CD4-positive, alpha-beta T cell (primary cell): ENCODE data around the gene SPIRE2. TPM values are rescaled to one million over a fixed set of nuclear protein-coding genes. Genes with fewer than 3 reads are reported as not detected.

Experiments used
- ATAC-seq: fragments of 200-7000 bp; cut with Tn5 transposase; one replicate; pipeline ENCODE4 v1.10.0; 2022; ENCODE audit warnings: mild to moderate bottlenecking; ENCODE audit not compliant: poor library complexity
- CTCF ChIA-PET: fragments of 350-600 bp; sonication (Branson Sonifier 250); formaldehyde crosslinking; loops from one replicate; lab custom pipeline; 2021; ENCODE audit warnings: antibody characterized with exemption, inconsistent platforms; lab: Charles Lee
- POLR2A ChIA-PET: fragments of 350-600 bp; sonication (Branson Sonifier 250); formaldehyde crosslinking; loops from one replicate; lab custom pipeline; 2021; ENCODE audit warnings: antibody characterized with exemption, inconsistent platforms; lab: Charles Lee
- DNase-seq, 14 experiments: peaks; one replicate each; pipeline ENCODE4 v3.0.0-alpha.2; 2013 to 2020; ENCODE audit warnings: mixed read lengths in 2 of 14
- H3K27ac ChIP-seq, 2 donors: one replicate each; pipeline versions ENCODE4 v1.5.1 to v1.7.0; 2013; ENCODE audit warnings: low read length in 2 of 2, low read depth in 1 of 2, mild to moderate bottlenecking in 1 of 2
- H3K27me3 ChIP-seq, 2 experiments: 1 replicate in 1 of 2; 2 replicates in 1 of 2; pipeline versions ENCODE4 v1.6.1 to v1.7.0; 2013; ENCODE audit warnings: low read length in 2 of 2, control low read depth in 1 of 2, mild to moderate bottlenecking in 1 of 2, moderate library complexity in 1 of 2; ENCODE audit not compliant: insufficient read depth in 2 of 2, control insufficient read depth in 1 of 2
- H3K36me3 ChIP-seq: one replicate; pipeline ENCODE4 v1.6.1; 2013; ENCODE audit warnings: low read length, control low read depth; ENCODE audit not compliant: insufficient read depth
- H3K4me1 ChIP-seq: one replicate; pipeline ENCODE4 v1.6.1; 2013; ENCODE audit warnings: low read length, control low read depth; ENCODE audit not compliant: insufficient read depth
- H3K4me3 ChIP-seq: one replicate; pipeline ENCODE4 v1.5.1; 2013; ENCODE audit warnings: mild to moderate bottlenecking, low read length, moderate library complexity
- H3K9me3 ChIP-seq, 2 experiments: 1 replicate in 1 of 2; 2 replicates in 1 of 2; pipeline versions ENCODE4 v1.6.1 to v1.7.0; 2013; ENCODE audit warnings: low read length in 2 of 2, mild to moderate bottlenecking in 2 of 2, control low read depth in 1 of 2, moderate library complexity in 1 of 2; ENCODE audit not compliant: control insufficient read depth in 1 of 2, insufficient read depth in 1 of 2
- H3K27ac Mint-ChIP-seq: one replicate; pipeline ENCODE4 v1.8.0; 2020; ENCODE audit warnings: mixed read lengths
- H3K27me3 Mint-ChIP-seq: one replicate; pipeline ENCODE4 v1.8.0; 2021; ENCODE audit warnings: mixed read lengths
- H3K36me3 Mint-ChIP-seq: one replicate; pipeline ENCODE4 v1.8.0; 2021; ENCODE audit warnings: low read depth, mixed read lengths
- H3K4me1 Mint-ChIP-seq: one replicate; pipeline ENCODE4 v1.8.0; 2021; ENCODE audit warnings: low read depth, mixed read lengths
- H3K4me3 Mint-ChIP-seq: one replicate; pipeline ENCODE4 v1.8.0; 2020; ENCODE audit warnings: mild to moderate bottlenecking, mixed read lengths
- H3K9me3 Mint-ChIP-seq: one replicate; pipeline ENCODE4 v1.8.0; 2020; ENCODE audit warnings: mixed read lengths
- intact Hi-C, 2 experiments: fragments of 100-400 bp; cut with DNase I in 1 of 2; cut with micrococcal nuclease in 1 of 2; formaldehyde crosslinking; loops; one replicate each; pipeline versions ENCODE4 v1.15.1 to v1.9.0; 2023 to 2025; cut with DNase I, micrococcal nuclease
- total RNA-seq, 174 experiments: library from RNA in 2 of 174; stranded (reverse) in 2 of 174; gene quantifications; one replicate each; pipeline ENCODE4 v1.2.3 and lab custom pipeline; 2021 to 2026
- TF ChIP-seq, protein P1 (sequence below): fragments of 200-600 bp; IDR thresholded peaks from one replicate; pipeline ENCODE4 v1.8.0; 2022; ENCODE audit warnings: antibody characterized with exemption, mild to moderate bottlenecking

SPIRE2 gene
- total RNA-seq, 2 experiments from 2014 or later: 1.1 TPM

DNA sequence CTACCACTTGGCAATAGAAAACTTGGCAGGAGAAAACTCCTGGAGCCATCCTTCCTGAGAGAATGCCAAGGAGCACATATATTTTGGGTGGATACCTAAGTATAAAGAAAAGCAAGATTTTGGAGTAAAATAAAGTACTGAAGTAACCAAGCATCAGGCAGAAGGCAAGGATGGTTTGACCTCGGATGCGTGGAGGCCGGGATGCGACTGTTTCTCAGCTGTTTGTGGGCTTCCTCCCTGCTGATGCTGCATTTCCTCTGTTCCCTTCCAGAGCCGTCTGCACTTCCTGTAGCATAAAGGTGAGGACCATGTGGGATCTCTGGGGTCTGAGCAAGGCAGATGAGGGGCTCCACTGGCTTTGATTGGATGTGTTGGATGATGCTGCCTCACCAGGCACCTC, 39.6 kb downstream of the SPIRE2 start:
- H3K4me3 Mint-ChIP-seq: peak overlapping the region; percentile 25
- ChIA-PET POLR2A (no interaction called here), CTCF (interaction anchor here (1.0 kb wide), 1 partner anchor 168 kb away, joined by 4 read pairs; no protein-coding TSS in a partner anchor)
- H3K36me3 ChIP-seq: no peaks in the 10 kb centered on the region
- no peak overlapping the region for H3K27ac ChIP-seq
- no peaks in the 10 kb centered on the region for H3K9me3 Mint-ChIP-seq
- no peaks in the 10 kb centered on the region for H3K27me3 ChIP-seq
- TF ChIP-seq, protein P1, sequence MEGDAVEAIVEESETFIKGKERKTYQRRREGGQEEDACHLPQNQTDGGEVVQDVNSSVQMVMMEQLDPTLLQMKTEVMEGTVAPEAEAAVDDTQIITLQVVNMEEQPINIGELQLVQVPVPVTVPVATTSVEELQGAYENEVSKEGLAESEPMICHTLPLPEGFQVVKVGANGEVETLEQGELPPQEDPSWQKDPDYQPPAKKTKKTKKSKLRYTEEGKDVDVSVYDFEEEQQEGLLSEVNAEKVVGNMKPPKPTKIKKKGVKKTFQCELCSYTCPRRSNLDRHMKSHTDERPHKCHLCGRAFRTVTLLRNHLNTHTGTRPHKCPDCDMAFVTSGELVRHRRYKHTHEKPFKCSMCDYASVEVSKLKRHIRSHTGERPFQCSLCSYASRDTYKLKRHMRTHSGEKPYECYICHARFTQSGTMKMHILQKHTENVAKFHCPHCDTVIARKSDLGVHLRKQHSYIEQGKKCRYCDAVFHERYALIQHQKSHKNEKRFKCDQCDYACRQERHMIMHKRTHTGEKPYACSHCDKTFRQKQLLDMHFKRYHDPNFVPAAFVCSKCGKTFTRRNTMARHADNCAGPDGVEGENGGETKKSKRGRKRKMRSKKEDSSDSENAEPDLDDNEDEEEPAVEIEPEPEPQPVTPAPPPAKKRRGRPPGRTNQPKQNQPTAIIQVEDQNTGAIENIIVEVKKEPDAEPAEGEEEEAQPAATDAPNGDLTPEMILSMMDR: no peak
- H3K4me1 Mint-ChIP-seq: peaks cover 27% of the 10 kb centered on the region
- intact Hi-C loops: loop anchor here in 1 of 2 experiments (10.0 kb wide), 1 partner anchor 293 kb away; the partner anchor contains the start of gene CPNE7
- ATAC-seq (no peak), DNase-seq (no peak)
- H3K9me3 ChIP-seq: peaks cover 0 to 10% of the 10 kb centered on the region in 2 experiments
- peaks cover 3% of the 10 kb centered on the region for H3K36me3 Mint-ChIP-seq
- H3K4me1 ChIP-seq: peaks cover 36% of the 10 kb centered on the region
- H3K4me3 ChIP-seq: no peak overlapping the region
- no peak overlapping the region for H3K27ac Mint-ChIP-seq
- no peaks in the 10 kb centered on the region for H3K27me3 Mint-ChIP-seq

DNA sequence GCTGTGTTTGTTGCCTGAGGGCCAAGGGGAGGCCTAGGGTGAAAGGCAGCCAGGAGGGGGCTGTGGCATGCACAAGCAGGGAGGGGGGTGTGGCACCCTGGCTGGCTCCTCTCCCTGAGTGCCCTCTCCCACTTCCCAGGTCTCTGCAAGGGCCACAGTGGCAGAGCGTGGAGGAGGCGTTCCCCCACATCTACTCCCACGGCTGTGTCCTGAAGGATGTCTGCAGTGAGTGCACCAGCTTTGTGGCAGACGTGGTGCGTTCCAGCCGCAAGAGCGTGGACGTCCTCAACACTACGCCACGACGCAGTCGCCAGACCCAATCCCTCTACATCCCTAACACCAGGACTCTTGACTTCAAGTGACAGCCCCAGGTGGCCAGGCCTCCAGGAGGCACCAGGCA, 41.6 kb downstream of the SPIRE2 start:
- H3K27me3 ChIP-seq: no peaks in the 10 kb centered on the region
- ATAC-seq (no peak), DNase-seq (peak in 1 of 14 experiments; percentile 33)
- no peaks in the 10 kb centered on the region for H3K27me3 Mint-ChIP-seq
- H3K9me3 ChIP-seq: peaks cover 0 to 19% of the 10 kb centered on the region in 2 experiments
- intact Hi-C loops: loop anchor here in 1 of 2 experiments (5.0 to 10.0 kb wide), 5 partner anchors 53 to 623 kb away; partner anchors contain the start of genes ANKRD11, CPNE7, DBNDD1 and FANCA
- H3K4me3 ChIP-seq: no peak overlapping the region
- H3K36me3 Mint-ChIP-seq: peaks cover 22% of the 10 kb centered on the region
- peaks cover 9% of the 10 kb centered on the region for H3K4me1 Mint-ChIP-seq
- no peaks in the 10 kb centered on the region for H3K9me3 Mint-ChIP-seq
- peaks cover 27% of the 10 kb centered on the region for H3K4me1 ChIP-seq
- ChIA-PET POLR2A (no interaction called here), CTCF (interaction anchor here (0.6 to 5.8 kb wide), 2 partner anchors 9 to 169 kb away, joined by 3 to 38 read pairs; no protein-coding TSS in a partner anchor)
- TF ChIP-seq, protein P1: no peak
- H3K4me3 Mint-ChIP-seq: no peak overlapping the region
- peaks cover 3% of the 10 kb centered on the region for H3K36me3 ChIP-seq
- no peak overlapping the region for H3K27ac ChIP-seq
- H3K27ac Mint-ChIP-seq: no peak overlapping the region

GRCh38 chr16:89870440-89870839, 42.2 kb downstream of the SPIRE2 start:
- Mint-ChIP-seq H3K9me3 (peaks cover 2% of the 10 kb centered on the region), H3K27ac (no peak overlapping the region), H3K36me3 (peaks cover 28% of the 10 kb centered on the region), H3K27me3 (no peaks in the 10 kb centered on the region), H3K4me1 (peaks cover 14% of the 10 kb centered on the region), H3K4me3 (no peak overlapping the region)
- DNase-seq (peak in 1 of 14 experiments; percentile 28), ATAC-seq (no peak)
- H3K27ac ChIP-seq: no peak overlapping the region
- POLR2A ChIA-PET: interaction anchor here (4.8 kb wide), 1 partner anchor 8 kb away, joined by 104 read pairs; no protein-coding TSS in a partner anchor
- H3K4me3 ChIP-seq: no peak overlapping the region
- H3K9me3 ChIP-seq: peaks cover 0 to 22% of the 10 kb centered on the region in 2 experiments
- peaks cover 23% of the 10 kb centered on the region for H3K4me1 ChIP-seq
- TF ChIP-seq, protein P1: no peak
- no peaks in the 10 kb centered on the region for H3K27me3 ChIP-seq
- CTCF ChIA-PET: interaction anchor here (5.8 kb wide), 1 partner anchor 10 kb away, joined by 38 read pairs; no protein-coding TSS in a partner anchor
- intact Hi-C loops: loop anchor here in 1 of 2 experiments (5.0 kb wide), 4 partner anchors 53 to 623 kb away; partner anchors contain the start of genes ANKRD11, DBNDD1 and FANCA
- H3K36me3 ChIP-seq: peaks cover 7% of the 10 kb centered on the region
